Measurements from ENCODE around the gene CDH7. TPM values are rescaled to one million over a fixed set of nuclear protein-coding genes. Genes with fewer than 3 reads are reported as not detected.

The CDH7 gene
- total RNA-seq, 1 experiment from 2014 or later = not detected

GRCh38 chr18:65711493-65711892 lies 39.3 kb upstream of the CDH7 start:
- Histone ChIP-seq H3K4me2 (no peak overlapping the region), H3K4me1 (replicated peaks; ENCODE audit: insufficient read depth) (no peaks in the 10 kb centered on the region), H2AFZ (no peak overlapping the region), H3K4me3 (no peak overlapping the region), H4K20me1 (ENCODE audit: insufficient read depth) (no peaks in the 10 kb centered on the region), H3K27me3 (ENCODE audit: insufficient read depth, low read depth) (no peaks in the 10 kb centered on the region), H3F3A (ENCODE audit: insufficient read depth, low read depth) (no peaks in the 10 kb centered on the region), H3K79me2 (ENCODE audit: low read depth) (no peaks in the 10 kb centered on the region), H3K36me3 (ENCODE audit: low read depth) (no peaks in the 10 kb centered on the region), H3K27ac (no peak overlapping the region), H3K9me3 (ENCODE audit: insufficient read depth, low read depth) (no peaks in the 10 kb centered on the region), H3K9me2 (ENCODE audit: insufficient read depth) (no peaks in the 10 kb centered on the region; the same call in 1 of the 2 replicates)
- TF ChIP-seq CTCF (conservative IDR thresholded peaks at IDR 0.05) (no peak), EZH2 (IDR thresholded peaks at IDR 0.05; ENCODE audit: low read depth) (no peak)
- BruUV-seq (replicated peaks) = no TSS peak
- intact Hi-C loops (cut with micrococcal nuclease; ENCODE audit: unreplicated experiment) = no loop called here
- POLR2A ChIA-PET (ENCODE audit: unreplicated experiment) = no interaction called here
- CTCF ChIA-PET = no interaction called here
- DNase-seq = no peak

GRCh38 chr18:65721619-65722018 lies 29.2 kb upstream of the CDH7 start:
- no peaks in the 10 kb centered on the region for H3F3A ChIP-seq (ENCODE audit: insufficient read depth, low read depth)
- DNase-seq = no peak
- ChIA-PET CTCF (no interaction called here), POLR2A (ENCODE audit: unreplicated experiment) (no interaction called here)
- H3K27ac ChIP-seq = no peak overlapping the region
- H3K79me2 ChIP-seq (ENCODE audit: low read depth) = no peaks in the 10 kb centered on the region
- intact Hi-C loops (cut with micrococcal nuclease; ENCODE audit: unreplicated experiment) = loop anchor here (10.0 kb wide), 1 partner anchor 1153 kb away; no protein-coding TSS in a partner anchor
- peak overlapping the region; percentile 55; the same call in 1 of the 2 replicates for H2AFZ ChIP-seq
- H3K4me1 ChIP-seq (replicated peaks; ENCODE audit: insufficient read depth) = no peaks in the 10 kb centered on the region
- H3K36me3 ChIP-seq (ENCODE audit: low read depth) = no peaks in the 10 kb centered on the region
- no peaks in the 10 kb centered on the region for H3K27me3 ChIP-seq (ENCODE audit: insufficient read depth, low read depth)
- no peaks in the 10 kb centered on the region for H3K9me2 ChIP-seq (ENCODE audit: insufficient read depth)
- no peak overlapping the region for H3K4me3 ChIP-seq
- no peak overlapping the region for H3K4me2 ChIP-seq
- no peak for TF ChIP-seq CTCF (conservative IDR thresholded peaks at IDR 0.05)
- no peak for TF ChIP-seq EZH2 (IDR thresholded peaks at IDR 0.05; ENCODE audit: low read depth)
- no peaks in the 10 kb centered on the region for H4K20me1 ChIP-seq (ENCODE audit: insufficient read depth)
- no TSS peak for BruUV-seq (replicated peaks)
- no peaks in the 10 kb centered on the region for H3K9me3 ChIP-seq (ENCODE audit: insufficient read depth, low read depth)

- Histone ChIP-seq H3K9me2 (ENCODE audit: insufficient read depth) (no peaks in the 10 kb centered on the region), H3K36me3 (ENCODE audit: low read depth) (no peaks in the 10 kb centered on the region), H3F3A (ENCODE audit: insufficient read depth, low read depth) (no peaks in the 10 kb centered on the region), H3K4me3 (no peak overlapping the region), H4K20me1 (ENCODE audit: insufficient read depth) (no peaks in the 10 kb centered on the region), H3K4me1 (replicated peaks; ENCODE audit: insufficient read depth) (no peaks in the 10 kb centered on the region), H3K4me2 (0 out of 2 replicates have a peak overlapping the region, but pooled peaks have one; percentile 7), H3K27ac (no peak overlapping the region), H2AFZ (0 out of 2 replicates have a peak overlapping the region, but pooled peaks have one; percentile 39), H3K79me2 (ENCODE audit: low read depth) (no peaks in the 10 kb centered on the region), H3K9me3 (ENCODE audit: insufficient read depth, low read depth) (no peaks in the 10 kb centered on the region), H3K27me3 (ENCODE audit: insufficient read depth, low read depth) (no peaks in the 10 kb centered on the region)
- ChIA-PET CTCF (no interaction called here), POLR2A (ENCODE audit: unreplicated experiment) (interaction anchor here (0.6 kb wide), 1 partner anchor 1582 kb away, joined by 4 read pairs; no protein-coding TSS in a partner anchor)
- TF ChIP-seq CTCF (conservative IDR thresholded peaks at IDR 0.05) (peak; percentile 55), EZH2 (IDR thresholded peaks at IDR 0.05; ENCODE audit: low read depth) (no peak)
- no TSS peak for BruUV-seq (replicated peaks)
- DNase-seq = peak in 1 of 2 experiments; percentile 21
- intact Hi-C loops (cut with micrococcal nuclease; ENCODE audit: unreplicated experiment) = loop anchor here (10.0 kb wide), 1 partner anchor 1149 kb away; no protein-coding TSS in a partner anchor
These were observed 25.4 kb upstream of the CDH7 start for GRCh38 chr18:65725251-65726050.

Data from PC-9 (cell line).